ENCODE measurements around the gene PLXNA4.

PLXNA4 gene

GRCh38 chr7:132584796-132585494, 8.7 kb upstream of the PLXNA4 start:
- DNase-seq = no peak

GRCh38 chr7:132581431-132581830, 5.2 kb upstream of the PLXNA4 start:
- DNase-seq = no peak

GRCh38 chr7:132580717-132581285, 4.5 kb upstream of the PLXNA4 start:
- peak; percentile 57 for DNase-seq

- DNase-seq = no peak
Measured at GRCh38 chr7:132580277-132580676, 4.0 kb upstream of the PLXNA4 start.

- no peak for DNase-seq
Measured at GRCh38 chr7:132579260-132579899, 3.1 kb upstream of the PLXNA4 start.

GRCh38 chr7:132578826-132579225, 2.6 kb upstream of the PLXNA4 start:
- DNase-seq = no peak

- no peak for DNase-seq
Measured at GRCh38 chr7:132578050-132578370, 1.7 kb upstream of the PLXNA4 start.

- no peak for DNase-seq
Measured at GRCh38 chr7:132577206-132578049, 1.2 kb upstream of the PLXNA4 start.

- DNase-seq = no peak
Measured at GRCh38 chr7:132576721-132577085, 433 bp upstream of the PLXNA4 start.

GRCh38 chr7:132575419-132575981, 770 bp downstream of the PLXNA4 start:
- no peak for DNase-seq

- DNase-seq = no peak
Measured at GRCh38 chr7:132574223-132574622, 2.0 kb downstream of the PLXNA4 start.

- no peak for DNase-seq
Measured at GRCh38 chr7:132573251-132573955, 2.9 kb downstream of the PLXNA4 start.

GRCh38 chr7:132572526-132572925, 3.7 kb downstream of the PLXNA4 start:
- no peak for DNase-seq

- DNase-seq = no peak
Measured at GRCh38 chr7:132571970-132572369, 4.3 kb downstream of the PLXNA4 start.

- no peak for DNase-seq
Measured at GRCh38 chr7:132569884-132570614, 6.2 kb downstream of the PLXNA4 start.

GRCh38 chr7:132568962-132569361, 7.3 kb downstream of the PLXNA4 start:
- DNase-seq = no peak

- DNase-seq = no peak
Measured at GRCh38 chr7:132565885-132566284, 10.4 kb downstream of the PLXNA4 start.

GRCh38 chr7:132565441-132565840, 10.8 kb downstream of the PLXNA4 start:
- DNase-seq = no peak

- no peak for DNase-seq
Measured at GRCh38 chr7:132564849-132565248, 11.4 kb downstream of the PLXNA4 start.

- DNase-seq = no peak
Measured at GRCh38 chr7:132564090-132564489, 12.2 kb downstream of the PLXNA4 start.

GRCh38 chr7:132562690-132563089, 13.6 kb downstream of the PLXNA4 start:
- DNase-seq = no peak

GRCh38 chr7:132561763-132562162, 14.5 kb downstream of the PLXNA4 start:
- DNase-seq = no peak
